Small intestine (tissue), 7 donors: ENCODE results near the gene IL6ST. TPM values are rescaled to one million over a fixed set of nuclear protein-coding genes. Genes with fewer than 3 reads are reported as not detected.
A peak's percentile ranks its signal among the peaks of the same experiment; 100 is the strongest.

Experiments used
- DNase-seq, 2 donors: peaks; one replicate each; pipeline versions ENCODE4 v3.0.0 to v3.0.0-alpha.2; 2013
- FAIRE-seq: peaks from 2 replicates; lab custom pipeline; 2012; peaks lifted over from hg19 to GRCh38; lab: Jason Lieb, UNC
- H3K27ac ChIP-seq, 3 donors: one replicate each; pipeline ENCODE4 v1.5.1; 2013; ENCODE audit warnings: low read length in 2 of 3, mild to moderate bottlenecking in 2 of 3, control low read depth in 1 of 3, inconsistent platforms in 1 of 3, low read depth in 1 of 3, moderate library complexity in 1 of 3
- H3K27me3 ChIP-seq, 3 donors: one replicate each; pipeline ENCODE4 v1.6.1; 2013; ENCODE audit warnings: low read length in 3 of 3, inconsistent platforms in 1 of 3; ENCODE audit not compliant: control insufficient read depth in 3 of 3, insufficient read depth in 3 of 3
- H3K36me3 ChIP-seq, 3 donors: one replicate each; pipeline ENCODE4 v1.6.1; 2013; ENCODE audit warnings: low read length in 3 of 3, inconsistent platforms in 1 of 3, low read depth in 1 of 3, mild to moderate bottlenecking in 1 of 3, moderate library complexity in 1 of 3; ENCODE audit not compliant: control insufficient read depth in 3 of 3, insufficient read depth in 2 of 3
- H3K4me1 ChIP-seq, 3 donors: one replicate each; pipeline ENCODE4 v1.6.1; 2013; ENCODE audit warnings: low read length in 2 of 3, inconsistent platforms in 1 of 3, low read depth in 1 of 3, mild to moderate bottlenecking in 1 of 3, moderate library complexity in 1 of 3; ENCODE audit not compliant: control insufficient read depth in 3 of 3, insufficient read depth in 2 of 3
- H3K4me3 ChIP-seq, 3 donors: one replicate each; pipeline ENCODE4 v1.5.1; 2013; ENCODE audit warnings: low read length in 3 of 3, control low read depth in 1 of 3, inconsistent platforms in 1 of 3, low read depth in 1 of 3, mild to moderate bottlenecking in 1 of 3, moderate library complexity in 1 of 3
- H3K9me3 ChIP-seq, 2 donors: one replicate each; pipeline ENCODE4 v1.6.1; 2013; ENCODE audit warnings: low read depth in 1 of 2, low read length in 1 of 2; ENCODE audit not compliant: control insufficient read depth in 2 of 2, insufficient read depth in 1 of 2
- WGBS, 3 donors: extraction: QIAGEN DNeasy Blood & Tissue Kit; methylation state at CpG; one replicate each; pipeline ENCODE4 v1.1.7; 2013; 5-methylcytosine and 5-hydroxymethylcytosine counted together
- polyA plus RNA-seq, 4 donors: library from polyadenylated mRNA; stranded (reverse) in 3 of 4; unstranded in 1 of 4; fragments of 200-250 nt in 3 of 4; fragments of 120-200 nt in 1 of 4; gene quantifications; one replicate each; pipeline versions ENCODE4 v1.2.1 to v1.2.3, GENCODE V29; 2013
- donor health status: healthy with polysubstance abuse.
- donor health status: control.
- donor health status: control.
- donor health status: Bipolar disorder and iron deficiency.
- donor health status: healthy.

Gene IL6ST
- polyA plus RNA-seq, 4 donors: 6.5 to 49.3 (median 16.5) TPM

DNA sequence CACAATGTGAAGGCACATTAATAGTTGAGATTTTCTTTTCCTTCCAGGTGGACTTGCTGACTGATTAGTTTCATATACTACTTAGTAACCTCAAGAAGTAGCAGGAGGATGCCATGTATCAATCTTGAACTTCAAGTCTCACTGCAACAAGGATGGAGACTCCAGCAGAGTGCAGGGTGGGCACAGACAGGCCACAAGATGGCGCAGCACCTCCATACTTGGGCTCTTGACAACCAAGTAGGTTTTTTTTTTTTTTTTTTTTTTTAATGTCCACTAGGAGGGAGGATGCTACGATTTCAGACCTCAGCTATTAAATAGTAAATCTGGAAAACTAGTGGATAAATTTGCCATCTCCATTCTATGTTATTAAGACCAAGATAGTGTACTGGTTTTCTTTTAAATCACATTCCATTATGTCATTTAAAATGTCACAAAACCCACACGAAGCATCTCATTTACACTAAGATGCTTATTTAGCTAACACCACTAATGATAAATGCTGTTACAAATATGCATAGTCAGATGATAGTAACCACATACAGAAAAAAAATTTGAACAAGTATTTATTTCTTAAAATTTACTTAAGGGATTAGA lies 58.6 kb downstream of the IL6ST start:
- DNase-seq: peak; percentile 67 to 86
- WGBS, 3 donors: 26 to 34% (median 31%) methylated on average over 3 of the region's 3 CpGs
- H3K36me3 ChIP-seq: peaks cover 0 to 8% (median 3%) of the 10 kb centered on the region in 3 donors
- no peak overlapping the region for H3K4me3 ChIP-seq
- no peak for FAIRE-seq
- H3K9me3 ChIP-seq: no peaks in the 10 kb centered on the region
- peaks cover 0 to 20% (median 0%) of the 10 kb centered on the region in 3 donors for H3K4me1 ChIP-seq
- H3K27me3 ChIP-seq: no peaks in the 10 kb centered on the region
- no peak overlapping the region for H3K27ac ChIP-seq

DNA sequence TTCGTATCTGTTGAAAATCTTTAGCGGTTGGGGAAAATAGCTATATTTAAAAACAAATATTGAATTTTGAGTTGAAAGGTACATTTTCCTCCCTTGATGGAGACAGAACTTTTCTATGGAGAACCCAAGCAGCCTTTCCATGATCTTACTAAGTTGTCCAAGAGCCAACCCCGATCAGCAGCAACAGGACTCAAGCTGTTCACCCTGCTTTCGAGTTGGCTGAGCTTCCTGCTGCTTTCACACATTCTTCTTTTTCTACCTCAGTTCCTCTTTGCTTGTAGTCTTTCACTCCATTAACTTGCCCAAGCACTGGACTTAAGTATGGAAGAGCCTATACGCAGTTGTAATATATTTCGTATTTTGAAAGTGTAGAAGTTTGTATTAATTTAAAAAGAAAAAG lies 59.4 kb downstream of the IL6ST start:
- H3K27me3 ChIP-seq: no peaks in the 10 kb centered on the region
- no peaks in the 10 kb centered on the region for H3K9me3 ChIP-seq
- FAIRE-seq: no peak
- H3K36me3 ChIP-seq: peaks cover 0 to 5% (median 1%) of the 10 kb centered on the region in 3 donors
- H3K27ac ChIP-seq: peak overlapping the region in 1 of 3 donors; percentile 78
- WGBS, 3 donors: 92 to 96% (median 96%) methylated on average over 6 of the region's 6 CpGs
- no peak for DNase-seq
- H3K4me3 ChIP-seq: no peak overlapping the region
- peaks cover 0 to 20% (median 0%) of the 10 kb centered on the region in 3 donors for H3K4me1 ChIP-seq

- DNase-seq (no peak), FAIRE-seq (no peak)
- H3K36me3 ChIP-seq: peaks cover 0 to 3% (median 0%) of the 10 kb centered on the region in 3 donors
- WGBS, 3 donors: 70 to 76% (median 75%) methylated on average over 2 of the region's 2 CpGs
- no peaks in the 10 kb centered on the region for H3K9me3 ChIP-seq
- H3K27me3 ChIP-seq: no peaks in the 10 kb centered on the region
- peaks cover 0 to 20% (median 0%) of the 10 kb centered on the region in 3 donors for H3K4me1 ChIP-seq
- peak overlapping the region in 1 of 3 donors; percentile 78 for H3K27ac ChIP-seq
- no peak overlapping the region for H3K4me3 ChIP-seq
Measured at GRCh38 chr5:55934720-55935119, 60.0 kb downstream of the IL6ST start.

GRCh38 chr5:55934115-55934613 lies 60.6 kb downstream of the IL6ST start:
- 33 to 71% (median 48%) methylated on average over 9 of the region's 9 CpGs for WGBS, 3 donors
- H3K4me1 ChIP-seq: peaks cover 0 to 20% (median 0%) of the 10 kb centered on the region in 3 donors
- DNase-seq: peak; percentile 73 to 95
- FAIRE-seq: no peak
- H3K27me3 ChIP-seq: no peaks in the 10 kb centered on the region
- H3K9me3 ChIP-seq: no peaks in the 10 kb centered on the region
- H3K27ac ChIP-seq: peak overlapping the region in 1 of 3 donors; percentile 79
- H3K4me3 ChIP-seq: no peak overlapping the region
- H3K36me3 ChIP-seq: peaks cover 0 to 2% (median 0%) of the 10 kb centered on the region in 3 donors

GRCh38 chr5:55933377-55934114 lies 61.2 kb downstream of the IL6ST start:
- peak overlapping the region in 1 of 3 donors; percentile 79 for H3K27ac ChIP-seq
- FAIRE-seq (no peak), DNase-seq (no peak)
- H3K27me3 ChIP-seq: no peaks in the 10 kb centered on the region
- H3K4me3 ChIP-seq: no peak overlapping the region
- no peaks in the 10 kb centered on the region for H3K9me3 ChIP-seq
- 87 to 88% (median 88%) methylated on average over 14 of the region's 14 CpGs for WGBS, 3 donors
- peaks cover 0 to 20% (median 0%) of the 10 kb centered on the region in 3 donors for H3K4me1 ChIP-seq
- peaks cover 0 to 2% (median 0%) of the 10 kb centered on the region in 3 donors for H3K36me3 ChIP-seq

DNA sequence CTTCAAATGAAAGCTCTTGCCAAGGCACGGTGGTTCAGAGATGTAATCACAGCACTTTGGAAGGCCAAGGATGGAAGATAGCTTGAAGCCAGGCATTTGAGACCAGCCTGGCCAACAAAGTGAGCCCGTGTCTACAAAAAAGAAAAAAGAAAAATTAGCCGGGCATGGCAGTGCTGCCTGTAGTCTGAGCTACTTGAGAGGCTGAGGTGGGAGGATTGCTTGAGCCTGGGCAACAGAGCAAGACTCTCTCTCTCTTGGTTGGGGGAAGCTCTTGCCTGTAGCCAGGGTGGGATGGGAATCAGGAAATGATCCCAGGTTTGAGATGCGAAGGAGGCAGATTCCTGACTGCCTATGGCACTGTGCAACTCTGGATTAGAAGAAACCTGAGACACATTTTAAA lies 62.1 kb downstream of the IL6ST start:
- peaks cover 0 to 2% (median 0%) of the 10 kb centered on the region in 3 donors for H3K36me3 ChIP-seq
- whole genome bisulfite sequencing, 3 donors: 87 to 95% (median 92%) methylated on average over 4 of the region's 4 CpGs
- FAIRE-seq: no peak
- no peak overlapping the region for H3K4me3 ChIP-seq
- no peaks in the 10 kb centered on the region for H3K9me3 ChIP-seq
- no peaks in the 10 kb centered on the region for H3K27me3 ChIP-seq
- H3K27ac ChIP-seq: no peak overlapping the region
- DNase-seq: no peak
- H3K4me1 ChIP-seq: peaks cover 0 to 20% (median 0%) of the 10 kb centered on the region in 3 donors

GRCh38 chr5:55929020-55929799 lies 65.6 kb downstream of the IL6ST start:
- DNase-seq (no peak), FAIRE-seq (no peak)
- 86 to 88% (median 87%) methylated on average over 12 of the region's 12 CpGs for WGBS, 3 donors
- H3K27me3 ChIP-seq: no peaks in the 10 kb centered on the region
- peaks cover 0 to 12% (median 0%) of the 10 kb centered on the region in 3 donors for H3K4me1 ChIP-seq
- H3K36me3 ChIP-seq: no peaks in the 10 kb centered on the region
- H3K9me3 ChIP-seq: no peaks in the 10 kb centered on the region
- H3K4me3 ChIP-seq: no peak overlapping the region
- no peak overlapping the region for H3K27ac ChIP-seq
